Measurements from ENCODE around the gene KNDC1.
"Not testable (repeated sequence)": the region's sequence is repeated elsewhere in the genome, so short reads cannot be mapped to it uniquely, and the experiment has no call there.

DNA sequence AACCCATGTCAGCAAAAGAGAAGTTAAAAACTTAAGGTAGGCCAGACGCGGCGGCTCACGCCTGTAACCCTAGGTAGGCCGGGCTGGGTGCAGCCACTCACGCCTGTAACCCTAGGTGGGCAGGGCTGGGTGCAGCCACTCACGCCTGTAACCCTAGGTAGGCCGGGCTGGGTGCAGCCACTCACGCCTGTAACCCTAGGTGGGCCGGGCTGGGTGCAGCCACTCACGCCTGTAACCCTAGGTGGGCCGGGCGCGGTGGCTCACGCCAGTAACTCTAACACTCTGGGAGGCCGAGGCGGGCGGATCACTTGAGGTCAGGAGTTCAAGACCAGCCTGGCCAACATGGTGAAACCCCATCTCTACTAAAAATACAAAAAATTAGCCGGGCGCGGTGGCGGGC, 61.7 kb downstream of the KNDC1 start:
- TF ChIP-seq, protein P1, sequence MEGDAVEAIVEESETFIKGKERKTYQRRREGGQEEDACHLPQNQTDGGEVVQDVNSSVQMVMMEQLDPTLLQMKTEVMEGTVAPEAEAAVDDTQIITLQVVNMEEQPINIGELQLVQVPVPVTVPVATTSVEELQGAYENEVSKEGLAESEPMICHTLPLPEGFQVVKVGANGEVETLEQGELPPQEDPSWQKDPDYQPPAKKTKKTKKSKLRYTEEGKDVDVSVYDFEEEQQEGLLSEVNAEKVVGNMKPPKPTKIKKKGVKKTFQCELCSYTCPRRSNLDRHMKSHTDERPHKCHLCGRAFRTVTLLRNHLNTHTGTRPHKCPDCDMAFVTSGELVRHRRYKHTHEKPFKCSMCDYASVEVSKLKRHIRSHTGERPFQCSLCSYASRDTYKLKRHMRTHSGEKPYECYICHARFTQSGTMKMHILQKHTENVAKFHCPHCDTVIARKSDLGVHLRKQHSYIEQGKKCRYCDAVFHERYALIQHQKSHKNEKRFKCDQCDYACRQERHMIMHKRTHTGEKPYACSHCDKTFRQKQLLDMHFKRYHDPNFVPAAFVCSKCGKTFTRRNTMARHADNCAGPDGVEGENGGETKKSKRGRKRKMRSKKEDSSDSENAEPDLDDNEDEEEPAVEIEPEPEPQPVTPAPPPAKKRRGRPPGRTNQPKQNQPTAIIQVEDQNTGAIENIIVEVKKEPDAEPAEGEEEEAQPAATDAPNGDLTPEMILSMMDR (IDR thresholded peaks at IDR 0.05) = not testable (repeated sequence)
- not testable (repeated sequence) for TF ChIP-seq EP300, POLR2A (IDR thresholded peaks at IDR 0.05)
